ENCODE results near the gene SULT1C3.

SULT1C3 gene

GRCh38 chr2:108304975-108305374 lies 65.2 kb downstream of the SULT1C3 start:
- DNase-seq (ENCODE audit: low read depth): no peak

- no peak for DNase-seq (ENCODE audit: low read depth)
These were observed 66.1 kb downstream of the SULT1C3 start for GRCh38 chr2:108305901-108306300.

- DNase-seq (ENCODE audit: low read depth): no peak
These were observed 70.1 kb downstream of the SULT1C3 start for GRCh38 chr2:108309903-108310302.

Data from activated T-cell treated with anti-CD3 and anti-CD28 coated beads for 24 hours (primary cell).